LoVo (cell line): ENCODE measurements around the gene MCTP2.

Experiments
- DNase-seq: peaks from one replicate; pipeline ENCODE4 v3.0.0-alpha.2; 2016; ENCODE audit warnings: low spot score

The MCTP2 gene

DNA sequence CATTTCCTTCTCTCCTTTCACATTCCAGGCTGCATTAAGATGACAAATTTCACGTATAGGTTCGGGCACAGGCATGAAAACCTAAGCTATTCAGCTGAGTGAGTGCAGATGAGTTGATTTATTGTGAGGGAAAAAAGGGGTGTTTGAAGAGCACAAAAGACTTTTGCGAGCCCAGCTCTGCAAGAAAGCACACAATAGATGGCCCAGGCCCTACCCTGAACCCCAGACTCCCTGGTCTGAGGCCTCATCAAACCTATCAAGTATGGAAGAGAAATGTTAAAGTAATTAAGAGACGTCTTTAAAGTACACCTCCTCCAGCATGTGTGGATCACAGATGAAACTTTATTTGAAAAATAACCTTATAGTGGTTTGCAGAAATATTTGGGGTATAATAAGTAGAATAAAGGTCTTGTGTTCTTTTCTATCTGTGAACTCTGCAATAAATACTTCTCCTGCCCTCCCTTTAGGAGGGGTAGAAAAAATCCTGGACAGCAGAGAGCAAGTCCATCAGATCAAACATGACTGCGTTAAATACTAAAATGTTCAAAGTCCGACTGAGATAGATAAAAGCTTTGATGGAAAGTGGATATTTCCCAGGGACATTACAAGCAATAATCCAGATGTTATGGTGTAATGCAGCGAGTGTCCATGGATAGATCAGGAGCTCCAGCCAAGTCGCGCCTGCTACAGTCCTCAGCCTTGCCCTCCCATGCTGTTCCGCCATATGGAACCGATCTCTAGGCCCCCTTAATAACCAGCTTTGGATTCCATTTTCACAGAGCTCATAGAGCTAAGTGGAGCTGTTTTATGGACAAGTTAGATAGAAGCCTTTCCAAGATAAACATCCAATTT, 121.5 kb downstream of the MCTP2 start:
- no peak for DNase-seq

DNA sequence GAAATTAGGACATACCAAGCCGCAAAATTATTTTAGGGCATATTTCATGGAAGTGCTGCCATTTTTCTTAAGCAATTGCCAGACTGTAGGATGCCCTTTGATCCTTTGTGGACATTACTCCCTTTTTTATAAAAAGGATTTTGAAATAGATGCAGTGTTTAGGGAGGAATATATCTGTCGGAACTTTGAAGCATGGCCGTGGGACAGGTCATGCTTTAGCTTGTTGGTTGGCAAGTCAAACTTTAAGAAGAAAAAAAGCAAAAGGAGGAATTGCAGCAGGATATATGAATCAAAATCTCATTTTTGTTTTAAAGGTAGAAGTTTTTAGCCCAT, 122.1 kb downstream of the MCTP2 start:
- no peak for DNase-seq

DNA sequence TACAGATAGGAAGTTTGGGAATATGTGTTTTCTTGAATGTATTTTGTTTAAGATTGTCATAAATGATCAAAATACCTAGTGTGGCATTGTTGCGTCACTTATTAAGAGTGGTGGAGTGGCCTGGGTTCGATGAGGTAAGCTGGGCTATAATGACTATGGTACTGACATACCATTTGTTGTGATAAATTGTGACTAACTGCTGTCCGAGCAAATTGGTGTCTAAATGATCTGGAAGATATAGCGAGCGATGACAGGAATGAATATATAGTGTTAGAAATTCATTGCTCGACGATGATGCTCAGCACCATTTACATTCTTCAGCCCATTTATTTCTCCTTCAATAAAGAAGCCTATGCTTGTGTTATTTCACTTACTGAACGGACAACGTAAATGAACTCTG, 123.3 kb downstream of the MCTP2 start:
- no peak for DNase-seq

DNA sequence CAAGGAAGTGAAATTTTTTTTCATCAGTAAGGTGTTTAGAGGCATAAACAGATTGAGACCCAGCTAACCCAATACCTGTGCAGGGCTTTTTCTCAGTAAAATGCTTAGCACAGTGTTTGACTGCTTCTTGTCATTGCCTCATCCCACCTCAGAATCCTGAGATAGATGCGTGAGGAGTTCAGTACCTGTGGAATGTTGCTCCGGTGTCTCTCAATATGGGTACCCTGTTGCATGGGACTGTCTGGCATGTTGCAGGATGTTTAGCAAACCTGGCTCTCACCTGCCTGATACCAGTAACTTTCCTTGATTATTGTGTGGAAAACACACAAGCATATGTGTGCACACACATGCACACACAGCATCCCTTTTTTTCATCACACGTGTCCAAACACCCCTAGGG, 128.4 kb downstream of the MCTP2 start:
- DNase-seq = no peak

DNA sequence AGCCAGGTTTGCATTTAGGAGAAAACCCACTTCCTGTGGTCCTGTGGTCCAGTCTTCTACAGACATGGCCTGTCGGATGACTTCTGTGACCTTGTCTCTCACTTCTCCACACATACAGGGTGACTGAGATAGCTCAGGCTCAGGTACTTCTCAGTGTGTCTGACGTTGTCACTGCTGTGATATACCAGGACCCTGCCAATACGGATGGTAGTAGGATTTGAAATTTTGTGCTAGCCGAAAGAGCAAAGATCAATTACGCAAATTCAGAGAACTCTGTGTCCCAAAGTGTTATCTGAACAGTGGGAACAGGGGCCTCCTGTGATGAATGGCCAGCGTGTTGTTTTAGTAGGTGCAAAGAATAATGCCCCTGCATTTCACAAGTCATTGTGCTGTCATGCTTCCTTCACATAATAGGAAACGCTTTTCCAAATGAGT, 128.9 kb downstream of the MCTP2 start:
- no peak for DNase-seq

DNA sequence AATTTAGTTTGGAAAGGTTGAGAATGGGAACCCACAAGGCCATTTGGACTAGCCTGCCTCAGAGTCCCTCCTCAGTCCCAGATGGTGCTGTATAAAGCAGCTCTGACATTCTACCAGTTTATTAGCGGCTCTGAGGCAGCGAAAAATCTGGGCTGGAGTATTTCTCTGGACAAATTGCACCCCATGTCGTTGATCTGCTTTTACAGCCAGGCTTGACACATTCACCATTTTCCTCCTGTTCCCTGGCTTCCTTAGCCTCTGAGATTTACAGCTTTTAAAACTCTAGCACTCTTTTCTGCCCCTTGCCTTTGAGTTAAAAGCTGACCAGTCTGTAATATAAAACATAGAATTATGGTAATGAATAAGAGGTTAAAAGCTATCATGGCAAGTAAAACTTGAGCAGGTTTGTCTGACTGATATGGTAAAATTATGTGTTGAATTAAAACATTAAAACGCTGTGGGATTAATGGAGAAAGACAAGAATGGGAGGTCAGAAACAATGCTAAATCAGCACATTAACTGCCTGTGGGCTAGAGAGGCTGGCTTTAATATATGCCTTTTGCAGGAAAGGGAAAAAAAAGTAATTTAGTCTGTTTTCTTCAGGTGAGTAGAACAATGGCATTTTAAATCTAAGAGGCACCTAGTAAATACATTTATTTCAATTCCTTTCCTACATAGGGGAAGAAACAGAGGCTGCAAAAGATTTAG, 131.2 kb downstream of the MCTP2 start:
- DNase-seq = no peak

DNA sequence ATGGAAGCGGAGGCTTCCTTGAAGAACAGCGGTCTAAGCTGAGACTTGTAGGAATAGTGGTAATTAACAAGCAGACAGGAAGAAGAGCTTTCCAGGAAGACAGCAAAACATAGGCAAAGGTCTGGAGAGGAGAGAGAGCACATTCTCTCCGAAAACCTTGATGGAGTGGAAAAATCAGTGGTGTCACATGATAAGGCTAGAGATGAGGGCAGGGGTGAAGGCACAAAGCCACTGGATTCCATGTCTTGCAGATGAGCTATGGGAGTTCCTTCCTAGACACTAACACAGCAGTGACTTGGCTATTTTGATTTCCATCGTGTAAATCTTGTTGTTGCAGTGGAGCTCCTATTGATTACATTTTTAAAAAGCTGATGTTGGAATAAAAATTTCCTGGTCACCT, 132.0 kb downstream of the MCTP2 start:
- no peak for DNase-seq

DNA sequence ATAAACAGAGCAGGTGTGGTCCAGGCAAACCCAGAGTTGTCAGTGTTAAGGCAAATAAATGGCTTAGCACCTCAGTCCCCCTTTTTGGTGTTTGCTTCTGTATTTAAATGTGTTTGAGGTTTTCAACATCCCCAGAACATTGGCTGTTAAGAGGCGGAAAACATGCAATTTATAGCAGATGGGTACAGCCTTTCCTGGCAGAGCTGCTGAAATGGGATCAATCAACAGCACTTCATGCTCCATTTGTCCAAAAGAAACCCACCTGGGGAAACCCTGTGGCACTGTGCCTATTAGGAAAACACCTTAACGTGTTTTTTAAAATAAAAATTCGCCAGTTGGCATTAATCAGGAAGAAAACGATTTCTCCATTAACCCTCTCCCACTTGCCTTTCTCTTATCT, 135.4 kb downstream of the MCTP2 start:
- no peak for DNase-seq

DNA sequence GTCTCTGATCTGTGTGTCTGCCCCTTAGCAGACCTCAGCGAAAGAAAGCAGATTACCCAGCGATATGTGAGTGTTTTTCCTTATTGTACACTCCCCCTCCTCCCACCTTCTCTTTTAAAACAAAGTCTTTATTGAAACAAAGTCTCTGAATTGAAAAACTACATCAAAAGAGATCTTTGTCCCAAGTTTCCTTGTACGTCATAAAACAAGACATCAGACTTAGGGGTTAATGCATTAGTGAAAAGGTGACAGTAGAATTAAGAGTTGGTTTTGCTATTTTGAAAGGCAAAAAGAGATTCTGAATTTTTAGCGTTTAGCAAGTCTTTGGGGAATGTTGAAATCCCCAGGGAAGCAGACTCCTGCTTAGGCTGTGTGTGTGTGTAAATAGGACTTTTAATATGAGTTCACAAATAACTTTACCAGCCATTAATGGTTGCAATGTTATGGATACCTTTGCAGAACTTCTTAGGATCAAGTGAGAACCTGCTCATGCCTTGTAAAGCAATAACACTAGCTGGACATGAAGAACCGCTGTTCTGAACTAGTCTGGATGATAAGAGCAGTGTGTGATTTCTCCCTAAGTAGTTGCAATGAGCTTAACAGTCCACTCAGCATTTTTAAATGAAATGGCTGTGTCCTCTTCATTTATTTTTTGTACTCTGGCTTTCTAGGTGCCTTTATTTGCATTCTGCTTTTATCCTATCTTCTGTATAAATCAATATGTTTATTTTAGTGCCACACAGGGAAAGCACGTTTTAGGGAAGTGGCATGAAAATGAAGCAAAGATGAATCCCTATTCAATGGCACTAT, 136.6 kb downstream of the MCTP2 start:
- DNase-seq = no peak

DNA sequence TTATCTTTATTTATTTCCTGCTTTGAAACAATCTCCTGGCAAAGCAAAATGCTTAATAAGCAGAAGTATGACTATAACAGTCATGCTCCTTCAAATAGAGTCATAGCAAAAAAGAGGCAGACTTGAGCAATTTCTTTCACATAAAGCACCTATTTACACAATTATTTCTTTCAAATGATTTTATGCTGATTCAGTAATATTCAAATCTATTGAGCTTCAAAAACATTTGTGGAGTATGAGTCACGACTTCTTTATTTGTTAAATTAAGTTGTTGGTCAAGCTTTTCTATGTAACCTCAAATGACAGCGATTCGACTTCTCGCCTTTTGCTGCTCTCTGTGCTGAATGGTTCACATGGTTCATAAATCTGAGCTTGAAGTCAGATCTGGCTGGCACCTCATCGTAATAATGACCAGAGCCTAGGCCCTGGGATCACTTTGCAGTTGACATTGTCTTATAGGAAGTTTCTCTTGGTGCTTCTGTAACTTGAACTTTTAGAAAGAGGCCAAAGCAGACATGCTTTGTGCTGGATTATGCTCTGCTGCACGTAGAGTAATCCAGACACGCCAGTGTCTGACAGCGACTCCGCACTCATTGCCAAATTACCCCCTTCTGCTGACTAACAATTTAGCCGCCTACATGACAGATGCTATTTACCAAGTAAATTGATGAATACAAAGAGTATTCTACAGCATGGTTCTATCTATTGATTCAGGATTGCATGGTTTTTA, 139.0 kb downstream of the MCTP2 start:
- no peak for DNase-seq

DNA sequence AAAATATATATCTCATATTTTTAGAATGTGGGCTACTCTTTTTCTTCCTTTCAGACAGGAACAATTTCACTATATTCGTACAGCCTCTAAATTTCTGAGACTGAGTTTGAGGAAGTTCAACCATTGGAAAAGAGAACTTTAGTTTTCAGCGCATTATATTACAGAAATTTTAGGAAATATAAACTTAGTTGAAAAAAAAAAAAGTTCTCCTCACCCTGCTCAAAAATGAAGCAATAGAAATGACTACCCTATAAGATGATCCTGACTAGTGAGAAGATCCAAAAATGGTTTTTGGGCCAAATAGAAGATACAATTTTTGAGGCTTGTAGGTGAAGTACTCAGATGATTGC, 139.6 kb downstream of the MCTP2 start:
- no peak for DNase-seq

DNA sequence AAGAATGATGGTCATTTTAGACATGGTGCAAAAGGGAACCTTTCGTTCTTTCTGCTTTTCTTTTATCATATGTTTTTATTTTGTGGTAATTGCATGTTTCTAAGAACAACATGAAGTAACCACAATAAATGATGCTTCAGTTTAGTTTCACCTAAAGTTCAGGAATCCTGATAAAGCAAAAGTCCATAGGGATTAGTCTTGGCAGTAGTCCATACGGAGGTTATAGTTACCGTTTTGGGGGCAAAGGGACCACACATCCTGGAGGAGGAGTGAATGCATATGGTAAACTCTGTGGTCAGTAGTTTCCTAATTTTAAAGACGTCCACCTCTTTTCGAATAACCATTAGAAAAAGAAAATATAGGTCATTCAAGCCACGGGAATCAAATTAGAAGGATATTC, 141.5 kb downstream of the MCTP2 start:
- no peak for DNase-seq

DNA sequence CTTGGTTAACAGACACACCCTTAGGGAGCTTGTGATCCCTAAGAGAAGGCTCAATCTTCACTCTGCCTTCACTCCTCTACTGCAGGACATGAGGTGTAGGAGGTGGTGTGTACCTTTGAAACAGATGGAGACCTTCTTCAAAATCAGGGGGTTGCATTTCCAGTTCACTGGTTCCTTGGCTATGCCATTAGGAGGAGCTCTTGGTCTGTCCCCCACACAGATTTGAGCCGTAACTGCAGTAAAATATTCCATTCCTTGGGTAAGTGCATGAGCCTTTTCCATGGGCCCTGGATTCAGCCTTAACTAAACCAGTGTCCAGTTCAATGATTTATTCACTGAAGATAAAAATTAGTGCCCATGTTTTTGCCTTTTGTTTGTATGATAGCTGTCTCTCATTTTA, 144.6 kb downstream of the MCTP2 start:
- no peak for DNase-seq

DNA sequence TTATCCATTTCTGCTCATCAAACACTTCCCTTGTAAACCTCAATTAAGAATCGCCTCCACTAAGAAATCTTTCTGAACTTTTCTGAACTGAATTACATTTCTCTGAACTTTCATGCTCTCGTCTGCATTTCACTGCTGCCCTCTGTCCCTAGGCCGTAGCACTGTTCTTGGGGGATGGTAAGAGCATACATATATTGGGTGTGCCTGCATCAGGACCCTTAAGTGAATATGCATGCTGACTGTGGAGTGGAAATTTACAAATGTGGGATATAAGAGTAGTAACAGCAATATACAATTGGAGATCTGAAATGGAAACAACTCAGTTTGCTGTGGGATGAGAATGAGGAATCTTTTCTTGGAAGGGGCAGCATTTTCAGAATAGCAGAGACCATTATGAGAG, 148.6 kb downstream of the MCTP2 start:
- no peak for DNase-seq

DNA sequence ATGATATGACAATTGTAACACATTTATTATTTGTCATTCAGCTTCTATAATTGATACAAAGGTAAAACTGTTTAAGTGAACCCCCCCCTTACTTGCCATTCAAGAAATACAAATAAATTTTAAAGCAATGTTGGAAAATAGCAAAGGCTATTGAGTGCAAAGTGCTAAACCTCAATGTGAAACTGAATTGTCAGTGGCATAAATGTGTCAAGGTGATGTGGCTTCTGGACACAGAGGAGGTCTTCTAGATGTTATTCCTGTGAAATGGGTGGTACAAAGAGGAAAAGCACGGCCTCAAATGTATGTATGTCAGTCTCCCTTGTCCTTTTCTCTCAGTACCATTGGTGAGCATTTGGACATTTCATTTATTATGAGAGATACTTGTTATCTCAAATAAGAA, 149.4 kb downstream of the MCTP2 start:
- DNase-seq = no peak

DNA sequence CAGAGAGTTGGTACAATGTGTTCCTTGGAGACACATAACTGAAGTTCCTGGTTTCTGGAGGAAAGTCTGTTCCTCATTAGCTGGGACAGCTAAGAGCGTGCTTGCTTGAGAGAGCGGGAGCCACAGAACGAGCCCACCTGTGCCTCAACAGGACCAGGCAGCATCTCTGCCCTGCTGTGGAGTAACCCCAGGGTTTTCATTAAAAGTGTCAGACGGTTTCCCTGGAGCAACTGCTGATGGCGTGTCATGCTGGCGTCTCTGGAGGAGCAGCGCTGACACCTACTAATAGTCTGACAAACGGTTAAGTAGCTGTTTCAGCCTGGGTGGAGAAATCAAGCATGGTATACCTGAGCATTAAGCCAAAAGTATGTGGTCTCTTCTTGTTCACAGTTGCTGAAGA, 150.0 kb downstream of the MCTP2 start:
- DNase-seq = no peak

DNA sequence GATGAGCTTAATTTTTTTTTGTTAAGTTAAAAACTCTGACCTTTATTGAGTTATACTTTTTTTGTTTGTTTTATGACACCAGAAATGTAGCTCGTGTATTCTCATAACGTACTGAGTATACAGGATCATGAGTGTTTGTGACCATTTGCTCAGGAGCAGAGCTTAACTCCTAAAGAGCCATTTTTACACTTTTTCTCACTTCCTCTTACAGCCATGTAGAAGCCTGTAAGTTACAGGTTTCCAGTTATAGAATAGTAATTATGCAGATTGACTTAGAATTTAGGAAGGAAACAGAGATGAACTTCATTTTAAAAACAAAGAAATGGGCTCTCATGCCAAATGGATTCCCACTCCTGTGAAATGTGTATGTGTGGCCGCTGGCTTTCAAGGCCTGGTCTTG, 151.7 kb downstream of the MCTP2 start:
- DNase-seq = no peak

DNA sequence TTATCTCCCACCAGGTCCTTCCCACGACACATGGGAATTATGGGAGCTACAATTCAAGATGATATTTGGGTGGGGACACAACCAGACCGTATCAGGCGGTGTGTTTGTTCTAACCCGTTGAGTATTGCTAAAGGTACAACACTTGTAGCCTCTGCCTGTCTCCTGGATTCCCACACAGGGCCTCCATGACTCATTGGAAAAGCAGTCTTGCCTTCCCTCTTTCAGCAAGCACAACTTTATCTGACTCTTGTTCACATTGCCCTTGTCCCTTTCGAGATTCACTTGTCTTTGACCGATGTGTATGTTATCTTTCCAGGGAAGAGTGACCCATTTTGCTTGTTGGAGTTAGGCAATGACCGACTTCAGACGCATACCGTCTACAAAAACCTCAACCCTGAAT, 152.3 kb downstream of the MCTP2 start:
- no peak for DNase-seq

DNA sequence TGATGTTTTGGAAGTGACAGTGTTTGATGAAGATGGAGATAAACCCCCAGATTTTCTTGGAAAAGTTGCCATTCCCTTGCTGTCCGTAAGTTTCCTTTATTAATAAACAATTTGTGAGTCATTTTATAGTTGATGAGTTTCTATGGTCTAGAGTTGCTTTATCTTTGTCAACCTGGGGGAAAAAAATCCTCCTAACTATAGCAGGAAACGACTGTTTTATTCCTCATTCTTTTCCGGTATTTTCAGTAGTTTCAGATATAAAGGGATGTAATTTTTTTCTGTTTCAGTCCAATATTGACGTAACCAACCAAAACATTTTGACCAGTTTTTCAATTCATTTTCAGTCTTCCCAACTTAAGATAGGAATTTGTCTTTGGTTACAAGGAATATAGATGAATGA, 154.1 kb downstream of the MCTP2 start:
- DNase-seq = no peak

DNA sequence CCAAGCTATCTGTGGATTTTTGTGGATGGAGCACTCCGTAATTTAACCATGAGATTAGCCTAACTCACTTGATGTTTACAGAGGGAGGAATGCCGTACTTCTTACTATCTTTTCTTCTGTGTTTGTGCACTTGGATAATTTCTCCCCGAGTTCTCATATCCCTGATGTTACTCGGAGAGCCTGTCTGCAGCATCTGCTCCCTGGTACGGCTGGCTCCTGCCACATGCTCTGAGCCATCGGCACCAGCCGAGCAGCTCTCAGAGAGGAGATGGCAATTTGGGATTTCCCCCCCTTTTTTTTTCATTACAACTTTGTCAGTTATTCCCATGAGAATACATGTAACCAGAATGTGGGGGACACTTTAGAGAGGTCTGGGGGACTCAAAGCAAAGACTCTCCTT, 155.0 kb downstream of the MCTP2 start:
- DNase-seq = no peak

DNA sequence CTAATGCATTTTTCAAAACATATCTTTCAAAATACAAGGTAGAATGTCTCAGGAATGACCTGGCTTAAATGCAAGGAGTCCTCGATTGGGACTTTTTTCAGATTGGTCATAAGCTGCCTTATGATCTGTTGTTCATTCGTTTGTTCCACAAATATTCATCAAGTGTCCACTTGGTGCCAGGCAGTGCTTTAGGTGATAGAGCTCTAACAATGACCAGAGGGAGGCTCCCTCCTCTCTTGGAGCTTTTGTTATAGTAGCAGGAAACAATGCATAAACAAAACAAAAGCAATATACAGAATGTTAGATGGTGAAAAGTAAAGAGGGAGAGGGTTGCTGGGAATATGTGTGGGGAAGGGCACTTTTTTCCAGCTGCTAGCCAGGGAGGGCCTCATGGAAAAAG, 156.1 kb downstream of the MCTP2 start:
- no peak for DNase-seq

DNA sequence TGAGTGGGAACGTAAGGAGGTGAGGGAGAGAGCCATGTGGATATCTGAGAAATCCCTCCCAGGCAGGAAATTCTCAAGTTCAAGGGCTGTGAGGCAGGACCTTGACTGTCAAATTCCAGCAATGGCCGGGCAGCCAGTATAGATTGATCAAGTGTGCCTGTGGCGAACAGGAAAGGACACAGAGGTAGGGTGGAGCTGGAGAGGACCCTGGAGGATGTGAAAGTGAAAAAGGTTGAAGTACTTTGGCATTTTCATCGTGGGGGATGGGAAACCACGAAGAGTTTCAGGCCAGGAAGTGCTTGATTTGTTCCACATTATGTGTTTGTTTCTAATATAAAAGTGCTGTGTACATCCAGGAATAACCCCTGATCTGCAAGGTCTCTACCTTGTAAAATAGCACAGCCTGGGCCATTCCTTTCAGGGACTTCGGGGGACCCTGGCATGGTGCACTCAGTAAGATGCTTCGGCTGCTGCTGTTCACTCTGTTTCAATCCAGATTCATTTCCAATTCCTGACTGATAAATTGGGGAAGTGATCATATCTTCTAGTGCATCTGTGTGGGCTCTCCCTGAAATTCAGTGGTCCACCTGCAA, 156.6 kb downstream of the MCTP2 start:
- DNase-seq = no peak
